Nephron (organoid): Measurements from ENCODE around the gene ADAMTSL5.

Experiments
- H3K27ac Mint-ChIP-seq, 3 experiments: 2 replicates each; pipeline ENCODE4 v1.8.0; 2020; ENCODE audit warnings: mixed read lengths in 3 of 3, mild to moderate bottlenecking in 2 of 3, moderate library complexity in 1 of 3
- H3K27me3 Mint-ChIP-seq: 2 replicates; pipeline ENCODE4 v1.8.0; 2021; ENCODE audit warnings: low read depth, mild to moderate bottlenecking, moderate library complexity, mixed read lengths
- H3K36me3 Mint-ChIP-seq: 2 replicates; pipeline ENCODE4 v1.8.0; 2020; ENCODE audit warnings: low read depth, mixed read lengths
- H3K4me1 Mint-ChIP-seq: 2 replicates; pipeline ENCODE4 v1.8.0; 2020; ENCODE audit warnings: mixed read lengths
- H3K4me3 Mint-ChIP-seq, 3 experiments: 2 replicates each; pipeline ENCODE4 v1.8.0; 2020; ENCODE audit warnings: mild to moderate bottlenecking in 3 of 3, mixed read lengths in 3 of 3, moderate library complexity in 2 of 3
- H3K9me3 Mint-ChIP-seq: 2 replicates; pipeline ENCODE4 v1.8.0; 2020; ENCODE audit warnings: mixed read lengths
- CTCF ChIP-seq, 3 experiments: fragments of 200-600 bp; sonication (generic); IDR thresholded peaks; one replicate each; pipeline ENCODE4 v1.5.0; 2021; ENCODE audit warnings: antibody characterized with exemption in 3 of 3; ENCODE audit not compliant: unreplicated experiment in 3 of 3

ADAMTSL5 gene

DNA sequence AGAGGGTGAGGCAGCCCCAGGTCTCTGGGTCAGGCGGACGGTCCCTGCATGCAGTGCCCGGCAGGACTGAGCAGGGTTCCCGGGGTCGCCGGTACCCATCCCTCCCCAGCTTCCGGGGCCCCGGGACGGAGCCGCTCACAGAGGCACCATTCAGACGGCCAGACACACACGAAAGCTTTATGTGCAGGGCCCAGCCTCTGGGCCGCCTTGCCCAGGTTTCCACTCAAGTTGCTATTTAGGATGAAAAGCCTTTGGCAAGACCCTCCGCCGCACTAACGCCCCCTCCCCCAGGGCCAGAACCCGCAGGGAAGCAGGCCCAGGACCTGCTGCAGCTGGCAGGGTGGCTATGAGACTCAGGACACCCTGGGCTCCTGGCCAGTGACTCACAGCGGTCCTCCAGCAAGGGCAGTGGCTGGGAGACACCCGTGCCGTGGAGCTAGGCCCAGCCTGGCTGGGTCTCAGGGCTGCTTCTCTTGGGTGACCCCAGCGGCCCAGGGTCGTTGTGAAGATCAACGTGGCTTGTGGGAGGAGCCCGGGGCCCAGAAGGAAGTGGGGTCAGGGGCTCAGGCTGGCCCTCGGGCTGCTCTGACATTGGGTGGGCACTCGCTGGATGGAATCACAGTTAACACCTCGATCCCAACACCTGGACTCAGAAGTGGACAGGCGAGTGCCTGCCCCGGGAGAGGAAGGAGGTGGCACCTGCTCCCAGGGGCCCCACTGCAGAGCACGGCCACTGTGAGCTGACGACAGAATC is 38.6 kb downstream of the ADAMTSL5 start:
- Mint-ChIP-seq H3K9me3 (no peaks in the 10 kb centered on the region), H3K27ac (no peak overlapping the region)

GRCh38 chr19:1473085-1473851 is 39.6 kb downstream of the ADAMTSL5 start:
- peak overlapping the region in 2 of 3 experiments; percentile 30 to 41 for H3K4me3 Mint-ChIP-seq
- TF ChIP-seq CTCF (IDR thresholded peaks at IDR 0.05; ENCODE audit: unreplicated experiment in 3 of 3) = no peak
- peaks cover 61% of the 10 kb centered on the region for H3K27me3 Mint-ChIP-seq
- H3K36me3 Mint-ChIP-seq = no peaks in the 10 kb centered on the region
- H3K4me1 Mint-ChIP-seq = peaks cover 5% of the 10 kb centered on the region
- no peaks in the 10 kb centered on the region for H3K9me3 Mint-ChIP-seq
- H3K27ac Mint-ChIP-seq = no peak overlapping the region

More for the DNA sequence above, 38.6 kb downstream of the ADAMTSL5 start:
- TF ChIP-seq CTCF (IDR thresholded peaks at IDR 0.05; ENCODE audit: unreplicated experiment in 3 of 3) = no peak
- Mint-ChIP-seq H3K36me3 (no peaks in the 10 kb centered on the region), H3K4me1 (peaks cover 8% of the 10 kb centered on the region), H3K4me3 (no peak overlapping the region), H3K27me3 (peaks cover 56% of the 10 kb centered on the region)

- TF ChIP-seq CTCF (IDR thresholded peaks at IDR 0.05; ENCODE audit: unreplicated experiment in 3 of 3) = no peak
- Mint-ChIP-seq H3K4me1 (peaks cover 5% of the 10 kb centered on the region), H3K9me3 (no peaks in the 10 kb centered on the region), H3K4me3 (no peak overlapping the region), H3K27ac (no peak overlapping the region), H3K27me3 (peaks cover 62% of the 10 kb centered on the region), H3K36me3 (no peaks in the 10 kb centered on the region)
Observed at GRCh38 chr19:1472231-1473084, 40.4 kb downstream of the ADAMTSL5 start.

GRCh38 chr19:1471515-1472160 is 41.2 kb downstream of the ADAMTSL5 start:
- H3K4me3 Mint-ChIP-seq = no peak overlapping the region
- peaks cover 5% of the 10 kb centered on the region for H3K4me1 Mint-ChIP-seq
- H3K36me3 Mint-ChIP-seq = no peaks in the 10 kb centered on the region
- no peaks in the 10 kb centered on the region for H3K9me3 Mint-ChIP-seq
- H3K27me3 Mint-ChIP-seq = peaks cover 58% of the 10 kb centered on the region
- peak in 1 of 3 experiments; percentile 6 for TF ChIP-seq CTCF (IDR thresholded peaks at IDR 0.05; ENCODE audit: unreplicated experiment in 3 of 3)
- no peak overlapping the region for H3K27ac Mint-ChIP-seq

- peak overlapping the region in 2 of 3 experiments; percentile 48 to 58 for H3K4me3 Mint-ChIP-seq
- peaks cover 57% of the 10 kb centered on the region for H3K27me3 Mint-ChIP-seq
- H3K36me3 Mint-ChIP-seq = no peaks in the 10 kb centered on the region
- H3K4me1 Mint-ChIP-seq = peaks cover 5% of the 10 kb centered on the region
- H3K27ac Mint-ChIP-seq = no peak overlapping the region
- TF ChIP-seq CTCF (IDR thresholded peaks at IDR 0.05; ENCODE audit: unreplicated experiment in 3 of 3) = peak in 1 of 3 experiments; percentile 26
- no peaks in the 10 kb centered on the region for H3K9me3 Mint-ChIP-seq
Observed at GRCh38 chr19:1471010-1471514, 41.8 kb downstream of the ADAMTSL5 start.
